Measurements from ENCODE around the gene DIRAS2.

GRCh38 chr9:90569511-90569910, 73.1 kb downstream of the DIRAS2 start:
- no peak for TF ChIP-seq CTCF (IDR thresholded peaks at IDR 0.05)
- TF ChIP-seq POLR2A (IDR thresholded peaks at IDR 0.05): no peak

Measured in tibial nerve (tissue), 3 donors.